AG04449 (cell line): Measurements from ENCODE around the gene ENAH.

Experiments used
- CTCF ChIA-PET: fragments of 350-600 bp; formaldehyde crosslinking; extraction: SDS; loops from one replicate; lab custom pipeline; 2021; ENCODE audit warnings: antibody characterized with exemption; lab: Yijun Ruan, JAX
- POLR2A ChIA-PET: fragments of 400-600, 350-600 bp; formaldehyde crosslinking; extraction: SDS; loops from one replicate; lab custom pipeline; 2020; ENCODE audit warnings: antibody characterized with exemption, inconsistent platforms; lab: Yijun Ruan, JAX
- DNase-seq: peaks from one replicate; pipeline ENCODE4 v3.0.0-alpha.2; 2010; ENCODE audit warnings: low read depth, low spot score
- H3K4me3 ChIP-seq: 2 replicates; pipeline ENCODE4 v1.5.1; 2011; ENCODE audit warnings: low read depth, mild to moderate bottlenecking, control low read depth, low read length
- TF ChIP-seq, protein P1 (sequence below): IDR thresholded peaks from one replicate; pipeline ENCODE4 v1.5.1; 2011; ENCODE audit warnings: mild to moderate bottlenecking, moderate library complexity, low read length, control low read depth, inconsistent platforms; ENCODE audit not compliant: insufficient read depth; ENCODE audit errors: missing control alignments

ENAH gene

GRCh38 chr1:225559902-225560301, 93.0 kb downstream of the ENAH start:
- ChIA-PET POLR2A (no interaction called here), CTCF (interaction anchor here (1.1 to 10.7 kb wide), 4 partner anchors 10 to 218 kb away, joined by 3 to 106 read pairs (median 4); partner anchors contain the start of gene SRP9)
- no peak for DNase-seq
- H3K4me3 ChIP-seq, result no peak overlapping the region
- TF ChIP-seq, protein P1, sequence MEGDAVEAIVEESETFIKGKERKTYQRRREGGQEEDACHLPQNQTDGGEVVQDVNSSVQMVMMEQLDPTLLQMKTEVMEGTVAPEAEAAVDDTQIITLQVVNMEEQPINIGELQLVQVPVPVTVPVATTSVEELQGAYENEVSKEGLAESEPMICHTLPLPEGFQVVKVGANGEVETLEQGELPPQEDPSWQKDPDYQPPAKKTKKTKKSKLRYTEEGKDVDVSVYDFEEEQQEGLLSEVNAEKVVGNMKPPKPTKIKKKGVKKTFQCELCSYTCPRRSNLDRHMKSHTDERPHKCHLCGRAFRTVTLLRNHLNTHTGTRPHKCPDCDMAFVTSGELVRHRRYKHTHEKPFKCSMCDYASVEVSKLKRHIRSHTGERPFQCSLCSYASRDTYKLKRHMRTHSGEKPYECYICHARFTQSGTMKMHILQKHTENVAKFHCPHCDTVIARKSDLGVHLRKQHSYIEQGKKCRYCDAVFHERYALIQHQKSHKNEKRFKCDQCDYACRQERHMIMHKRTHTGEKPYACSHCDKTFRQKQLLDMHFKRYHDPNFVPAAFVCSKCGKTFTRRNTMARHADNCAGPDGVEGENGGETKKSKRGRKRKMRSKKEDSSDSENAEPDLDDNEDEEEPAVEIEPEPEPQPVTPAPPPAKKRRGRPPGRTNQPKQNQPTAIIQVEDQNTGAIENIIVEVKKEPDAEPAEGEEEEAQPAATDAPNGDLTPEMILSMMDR, result no peak

DNA sequence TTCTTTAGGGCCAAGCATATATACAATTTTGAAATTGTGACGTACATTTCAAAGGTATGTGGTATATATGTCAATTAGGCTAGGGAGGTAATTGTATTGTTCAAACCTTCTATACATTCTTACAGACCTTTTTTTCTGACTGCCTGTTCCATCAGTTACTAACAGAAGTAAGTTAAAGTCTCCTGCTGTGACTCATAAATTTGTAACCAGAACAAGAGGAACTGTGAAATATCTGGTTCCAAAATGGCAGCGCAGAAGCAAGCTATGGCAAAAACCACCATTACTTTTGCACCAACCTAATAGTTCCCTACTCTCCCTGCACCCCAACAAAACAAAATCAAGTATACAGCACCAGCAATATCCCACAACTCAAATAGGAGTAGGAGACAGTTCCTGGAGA, 93.6 kb downstream of the ENAH start:
- no peak for DNase-seq
- CTCF ChIA-PET, result interaction anchor here (1.2 to 10.7 kb wide), 3 partner anchors 10 to 218 kb away, joined by 3 to 106 read pairs (median 10); partner anchors contain the start of gene SRP9
- TF ChIP-seq, protein P1, result no peak
- POLR2A ChIA-PET, result no interaction called here
- H3K4me3 ChIP-seq, result no peak overlapping the region

DNA sequence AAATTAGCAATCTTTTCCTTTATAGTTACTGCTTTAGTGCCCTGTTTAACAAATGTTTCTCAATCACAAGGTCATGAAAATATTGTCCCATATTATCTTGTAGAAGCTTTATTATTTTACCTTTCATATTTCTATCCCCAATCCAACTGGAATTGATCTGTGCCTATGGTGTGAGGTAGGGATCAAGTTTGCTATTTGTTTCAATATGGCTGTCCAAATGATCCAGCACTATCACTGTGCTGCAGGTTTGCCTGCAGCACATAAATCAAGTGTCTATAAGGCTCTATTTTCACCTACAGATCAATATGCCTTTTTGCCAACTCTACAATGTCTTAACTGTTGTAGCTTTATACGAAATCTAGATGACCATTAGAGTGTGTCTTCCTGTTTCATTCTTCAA, 96.2 kb downstream of the ENAH start:
- DNase-seq, result no peak
- TF ChIP-seq, protein P1, result no peak
- POLR2A ChIA-PET, result no interaction called here
- CTCF ChIA-PET, result interaction anchor here (0.7 to 10.7 kb wide), 6 partner anchors 9 to 221 kb away, joined by 3 to 106 read pairs (median 5); partner anchors contain the start of gene SRP9
- H3K4me3 ChIP-seq, result no peak overlapping the region

- ChIA-PET CTCF (interaction anchor here (1.4 to 10.7 kb wide), 3 partner anchors 26 to 222 kb away, joined by 3 to 106 read pairs (median 10); partner anchors contain the start of gene SRP9), POLR2A (no interaction called here)
- no peak for DNase-seq
- no peak overlapping the region for H3K4me3 ChIP-seq
- TF ChIP-seq, protein P1, result no peak
These were observed 97.1 kb downstream of the ENAH start for GRCh38 chr1:225555821-225556220.

GRCh38 chr1:225554216-225554812, 98.6 kb downstream of the ENAH start:
- ChIA-PET CTCF (interaction anchor here (0.7 to 10.7 kb wide), 16 partner anchors 9 to 328 kb away, joined by 3 to 106 read pairs (median 4); partner anchors contain the start of genes SRP9 and TMEM63A), POLR2A (no interaction called here)
- no peak overlapping the region for H3K4me3 ChIP-seq
- TF ChIP-seq, protein P1, result peak; percentile 14
- no peak for DNase-seq

DNA sequence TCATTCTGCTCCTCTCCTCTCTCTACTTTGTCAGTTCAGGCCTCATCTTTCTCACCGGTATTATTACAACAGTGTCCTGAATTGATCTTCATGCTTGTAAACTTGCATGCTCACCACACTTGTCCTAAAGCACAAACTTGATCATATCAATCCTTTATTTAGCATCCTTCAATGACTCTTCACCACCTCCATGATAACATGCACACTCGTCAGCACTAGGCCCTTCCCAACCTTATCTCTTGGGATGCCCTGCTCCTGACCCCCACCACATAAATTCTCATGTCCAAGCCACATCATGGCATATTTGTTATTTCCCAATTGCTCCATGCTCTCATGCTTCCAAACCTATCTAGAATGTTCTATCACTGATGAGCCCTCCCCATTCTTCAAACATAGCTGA, 103.1 kb downstream of the ENAH start:
- CTCF ChIA-PET, result interaction anchor here (1.3 to 5.0 kb wide), 3 partner anchors 218 to 229 kb away, joined by 4 to 31 read pairs (median 15); partner anchors contain the start of gene SRP9

More for the DNA sequence above, 103.1 kb downstream of the ENAH start:
- no peak for DNase-seq
- TF ChIP-seq, protein P1, result no peak
- POLR2A ChIA-PET, result no interaction called here
- no peak overlapping the region for H3K4me3 ChIP-seq
